Activated naive CD4-positive, alpha-beta T cell treated with anti-CD3 and anti-CD28 coated beads, Interleukin-2, amount 10 ng/mL, durations not matched to agents 7 days and 5 days (primary cell): ENCODE data around the gene ST3GAL3.

Experiments
- CTCF ChIA-PET: fragments of 350-600 bp; sonication (Branson Sonifier 250); formaldehyde crosslinking; loops from one replicate; lab custom pipeline; 2021; ENCODE audit warnings: antibody characterized with exemption; lab: Charles Lee
- DNase-seq: peaks from one replicate; pipeline ENCODE4 v3.0.0-alpha.2; 2020
- H3K27ac Mint-ChIP-seq: one replicate; pipeline ENCODE4 v1.8.0; 2021; ENCODE audit warnings: mild to moderate bottlenecking, moderate library complexity, mixed read lengths
- H3K27me3 Mint-ChIP-seq: one replicate; pipeline ENCODE4 v1.8.0; 2021; ENCODE audit warnings: mild to moderate bottlenecking, mixed read lengths
- H3K36me3 Mint-ChIP-seq: one replicate; pipeline ENCODE4 v1.8.0; 2021; ENCODE audit warnings: mixed read lengths
- H3K4me1 Mint-ChIP-seq: one replicate; pipeline ENCODE4 v1.8.0; 2021; ENCODE audit warnings: mixed read lengths
- H3K4me3 Mint-ChIP-seq: one replicate; pipeline ENCODE4 v1.8.0; 2021; ENCODE audit warnings: mild to moderate bottlenecking, moderate library complexity, mixed read lengths
- H3K9me3 Mint-ChIP-seq: one replicate; pipeline ENCODE4 v1.8.0; 2021; ENCODE audit warnings: mixed read lengths

Gene ST3GAL3

DNA sequence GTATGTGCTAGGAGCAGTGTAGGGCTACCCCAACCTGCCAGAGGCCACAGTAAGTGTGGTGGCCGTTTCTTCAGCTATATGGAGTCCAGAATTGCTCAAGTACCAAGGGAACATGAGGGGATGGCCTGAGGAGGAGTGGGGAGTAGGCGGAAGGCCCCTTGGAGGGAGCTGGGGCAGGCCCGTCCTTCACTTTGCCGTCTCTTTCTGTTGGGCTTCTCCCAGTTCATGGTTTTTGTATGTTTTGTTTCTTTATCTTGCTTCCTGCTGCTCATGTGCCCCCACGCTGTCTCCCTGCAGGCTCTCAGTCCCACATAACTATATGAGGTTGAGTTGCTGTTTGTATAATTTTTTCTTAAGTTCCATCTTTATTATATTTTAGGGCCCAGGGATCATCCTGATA, 256.6 kb downstream of the ST3GAL3 start:
- DNase-seq: no peak
- Mint-ChIP-seq H3K27me3 (no peaks in the 10 kb centered on the region), H3K36me3 (peaks cover 8% of the 10 kb centered on the region), H3K4me1 (peaks cover 3% of the 10 kb centered on the region), H3K27ac (no peak overlapping the region), H3K9me3 (no peaks in the 10 kb centered on the region), H3K4me3 (no peak overlapping the region)
- CTCF ChIA-PET: interaction anchor here (0.6 to 1.3 kb wide), 3 partner anchors 29 to 328 kb away, joined by 3 to 5 read pairs (median 3); no protein-coding TSS in a partner anchor

DNA sequence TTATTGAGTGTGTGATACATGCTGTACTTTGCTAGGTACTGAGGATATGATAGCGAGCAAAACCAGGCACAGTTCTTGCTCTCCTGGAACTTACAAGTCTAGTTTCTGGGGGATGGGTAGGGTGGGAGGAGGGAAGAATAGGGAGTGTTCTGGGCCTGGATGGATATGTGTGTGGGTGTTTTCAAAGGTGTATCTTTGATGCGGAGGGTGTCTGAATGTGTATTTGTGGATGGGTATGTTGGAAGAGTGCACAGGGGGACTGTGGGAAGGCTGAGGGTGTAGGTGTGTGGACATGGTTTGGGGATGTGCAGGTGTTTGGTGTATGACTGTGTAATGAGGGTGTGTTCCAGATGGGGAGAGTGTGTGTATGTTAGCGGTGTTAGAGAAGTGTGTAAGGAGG, 258.0 kb downstream of the ST3GAL3 start:
- DNase-seq: no peak
- CTCF ChIA-PET: no interaction called here
- Mint-ChIP-seq H3K9me3 (no peaks in the 10 kb centered on the region), H3K27ac (no peak overlapping the region), H3K4me1 (peaks cover 15% of the 10 kb centered on the region), H3K27me3 (no peaks in the 10 kb centered on the region), H3K4me3 (no peak overlapping the region), H3K36me3 (peaks cover 5% of the 10 kb centered on the region)

DNA sequence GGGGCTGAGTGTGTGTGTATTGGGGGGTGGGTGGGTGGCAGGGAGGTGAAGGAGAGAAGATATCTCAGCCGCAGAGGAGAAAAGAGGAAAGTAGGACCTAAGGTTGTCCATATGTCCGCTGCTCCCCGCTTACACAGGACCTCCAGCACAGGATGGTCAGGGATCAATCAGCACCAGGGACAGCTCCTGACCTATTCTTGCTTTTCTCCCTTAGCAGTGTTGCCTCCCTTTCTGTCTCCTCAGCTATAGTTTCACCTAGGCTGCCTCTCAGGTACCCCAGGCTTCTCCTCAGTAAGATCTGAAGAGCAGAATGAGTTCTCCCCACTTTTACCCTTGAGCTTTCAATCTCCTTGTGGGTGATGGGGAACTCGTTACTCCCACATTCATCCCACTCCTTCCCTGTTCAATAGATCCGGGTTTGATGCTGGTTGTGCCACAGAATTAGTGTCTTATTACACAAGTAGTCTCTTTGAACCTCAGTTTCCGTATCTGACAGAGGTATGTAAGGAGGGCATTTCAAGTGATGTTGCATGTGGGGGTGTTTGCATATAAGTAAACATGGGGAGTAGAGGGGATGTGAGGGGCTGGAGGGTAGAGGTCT, 261.1 kb downstream of the ST3GAL3 start:
- Mint-ChIP-seq H3K9me3 (no peaks in the 10 kb centered on the region), H3K4me1 (peaks cover 30% of the 10 kb centered on the region), H3K4me3 (no peak overlapping the region), H3K27me3 (no peaks in the 10 kb centered on the region), H3K27ac (no peak overlapping the region), H3K36me3 (peaks cover 7% of the 10 kb centered on the region)
- CTCF ChIA-PET: interaction anchor here (1.2 kb wide), 1 partner anchor 205 kb away, joined by 3 read pairs; no protein-coding TSS in a partner anchor
- peak; percentile 66 for DNase-seq

DNA sequence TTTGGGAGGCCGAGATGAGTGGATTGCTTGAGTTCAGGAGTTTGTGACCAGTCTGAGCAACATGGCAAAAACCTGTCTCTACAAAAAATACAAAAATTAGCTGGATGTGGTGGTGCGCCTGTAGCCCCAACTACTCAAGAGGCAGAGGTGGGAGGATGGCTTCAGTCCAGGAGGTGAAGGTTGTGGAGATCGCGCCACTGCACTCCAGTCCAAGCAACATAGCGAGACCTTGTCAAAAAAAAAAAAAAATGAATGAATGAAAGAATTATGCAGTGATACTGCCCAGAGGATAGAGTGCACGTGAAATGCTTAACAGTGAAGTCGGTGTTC, 262.0 kb downstream of the ST3GAL3 start:
- Mint-ChIP-seq H3K4me1 (peaks cover 40% of the 10 kb centered on the region), H3K9me3 (no peaks in the 10 kb centered on the region), H3K36me3 (peaks cover 10% of the 10 kb centered on the region), H3K27me3 (no peaks in the 10 kb centered on the region), H3K4me3 (peak overlapping the region; percentile 91), H3K27ac (no peak overlapping the region)
- CTCF ChIA-PET: no interaction called here
- no peak for DNase-seq

DNA sequence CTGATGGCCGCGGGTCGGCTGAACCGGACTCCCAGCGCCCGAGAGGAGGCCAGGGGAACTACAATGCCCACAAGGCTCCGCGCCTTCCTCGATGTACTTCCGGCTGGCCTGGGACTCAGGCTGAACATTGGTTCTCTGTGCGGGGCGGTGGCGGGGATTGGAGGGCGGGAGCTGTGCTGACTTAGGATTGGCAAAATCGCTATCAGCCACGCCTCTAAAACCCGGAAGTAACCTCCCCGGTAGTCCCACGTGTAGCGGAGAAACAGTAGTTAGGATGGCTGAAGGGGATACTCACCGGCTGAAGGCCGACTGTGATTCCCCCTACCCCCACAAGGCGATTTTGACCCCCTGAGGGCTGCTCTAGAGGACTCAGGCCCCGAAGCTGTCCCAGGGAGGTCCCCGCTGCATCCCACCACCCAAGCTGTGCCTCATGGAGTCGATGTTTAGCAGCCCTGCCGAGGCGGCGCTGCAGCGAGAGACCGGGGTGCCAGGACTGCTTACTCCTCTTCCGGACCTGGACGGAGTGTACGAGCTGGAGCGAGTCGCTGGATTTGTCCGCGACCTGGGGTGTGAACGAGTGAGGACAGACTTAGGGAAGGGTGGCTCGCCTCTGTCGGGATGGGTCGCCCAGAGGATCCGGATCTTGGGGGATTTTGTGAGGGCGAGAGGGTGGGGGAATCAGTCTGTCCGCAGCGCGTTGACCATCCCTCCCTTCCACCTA, 262.6 kb downstream of the ST3GAL3 start, which contains the start of gene DPH2:
Gene DPH2, plus strand, starts transcription at position 265 of the 721 bp plus-strand sequence. Its CDS starts 166 bp downstream, at position 431.
- Mint-ChIP-seq H3K4me1 (peaks cover 40% of the 10 kb centered on the region), H3K36me3 (peaks cover 10% of the 10 kb centered on the region), H3K9me3 (no peaks in the 10 kb centered on the region), H3K27ac (peak within 1 kb of the TSS; percentile 71), H3K27me3 (no peaks in the 10 kb centered on the region), H3K4me3 (peak within 1 kb of the TSS; percentile 91)
- DNase-seq: peak; percentile 99
- CTCF ChIA-PET: interaction anchor here (1.0 to 1.2 kb wide), 3 partner anchors 11 to 35 kb away, joined by 3 read pairs; no protein-coding TSS in a partner anchor

DNA sequence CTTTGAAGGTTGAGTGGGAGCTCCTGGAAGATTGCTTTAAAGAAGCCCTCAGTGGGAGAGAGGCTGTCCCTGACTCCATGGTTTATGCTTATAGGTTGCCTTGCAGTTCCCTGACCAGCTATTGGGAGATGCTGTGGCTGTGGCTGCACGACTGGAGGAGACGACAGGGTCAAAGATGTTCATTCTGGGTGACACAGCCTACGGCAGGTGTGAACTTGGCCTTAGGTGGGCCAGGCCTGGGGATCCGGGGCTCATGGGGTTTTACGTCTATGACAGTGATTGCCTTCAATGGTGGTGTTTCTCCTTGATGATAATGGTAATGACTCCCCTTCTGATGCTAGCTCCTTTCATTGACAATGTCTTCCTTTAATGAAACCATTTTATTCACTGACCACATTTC, 263.2 kb downstream of the ST3GAL3 start:
- H3K27ac Mint-ChIP-seq: peak overlapping the region; percentile 71
- H3K4me3 Mint-ChIP-seq: peak overlapping the region; percentile 91
- H3K27me3 Mint-ChIP-seq: no peaks in the 10 kb centered on the region
- peaks cover 40% of the 10 kb centered on the region for H3K4me1 Mint-ChIP-seq
- H3K36me3 Mint-ChIP-seq: peaks cover 10% of the 10 kb centered on the region
- CTCF ChIA-PET: interaction anchor here (0.6 to 1.2 kb wide), 4 partner anchors 11 to 36 kb away, joined by 3 to 4 read pairs (median 3); no protein-coding TSS in a partner anchor
- no peaks in the 10 kb centered on the region for H3K9me3 Mint-ChIP-seq
- no peak for DNase-seq

DNA sequence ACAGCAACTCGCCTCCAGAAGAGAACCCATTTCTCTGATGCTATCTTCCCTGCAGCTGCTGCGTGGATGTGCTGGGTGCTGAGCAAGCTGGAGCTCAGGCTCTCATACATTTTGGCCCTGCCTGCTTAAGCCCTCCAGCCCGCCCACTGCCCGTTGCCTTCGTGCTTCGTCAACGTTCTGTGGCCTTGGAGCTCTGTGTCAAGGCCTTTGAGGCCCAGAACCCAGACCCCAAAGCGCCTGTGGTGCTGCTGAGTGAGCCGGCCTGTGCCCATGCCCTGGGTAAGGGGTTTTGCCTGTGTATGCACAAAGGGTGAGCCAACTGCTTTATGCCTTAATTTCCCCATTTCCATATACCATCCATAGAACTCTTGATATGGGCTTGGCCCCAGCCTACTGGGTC, 263.6 kb downstream of the ST3GAL3 start:
- H3K27ac Mint-ChIP-seq: peak overlapping the region; percentile 66
- no peaks in the 10 kb centered on the region for H3K9me3 Mint-ChIP-seq
- CTCF ChIA-PET: interaction anchor here (0.6 to 1.2 kb wide), 3 partner anchors 12 to 25 kb away, joined by 3 to 4 read pairs (median 3); no protein-coding TSS in a partner anchor
- H3K4me3 Mint-ChIP-seq: peak overlapping the region; percentile 91
- H3K27me3 Mint-ChIP-seq: no peaks in the 10 kb centered on the region
- peaks cover 43% of the 10 kb centered on the region for H3K4me1 Mint-ChIP-seq
- DNase-seq: no peak
- peaks cover 13% of the 10 kb centered on the region for H3K36me3 Mint-ChIP-seq

DNA sequence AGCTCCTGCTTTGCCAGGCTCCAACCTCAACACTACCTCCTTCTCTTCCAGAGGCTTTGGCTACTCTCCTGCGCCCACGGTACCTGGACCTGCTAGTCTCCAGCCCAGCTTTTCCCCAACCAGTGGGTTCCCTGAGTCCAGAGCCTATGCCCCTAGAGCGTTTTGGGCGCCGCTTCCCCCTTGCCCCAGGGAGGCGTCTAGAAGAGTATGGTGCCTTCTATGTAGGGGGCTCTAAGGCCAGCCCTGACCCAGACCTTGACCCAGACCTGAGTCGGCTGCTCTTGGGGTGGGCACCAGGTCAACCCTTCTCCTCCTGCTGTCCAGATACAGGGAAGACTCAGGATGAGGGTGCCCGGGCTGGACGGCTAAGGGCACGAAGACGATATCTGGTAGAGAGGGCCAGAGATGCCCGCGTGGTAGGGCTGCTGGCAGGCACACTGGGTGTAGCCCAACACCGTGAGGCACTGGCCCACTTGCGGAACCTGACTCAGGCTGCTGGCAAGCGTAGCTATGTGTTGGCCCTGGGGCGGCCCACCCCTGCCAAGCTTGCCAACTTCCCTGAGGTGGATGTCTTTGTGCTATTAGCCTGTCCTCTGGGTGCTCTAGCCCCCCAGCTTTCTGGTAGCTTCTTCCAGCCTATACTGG, 264.1 kb downstream of the ST3GAL3 start:
- H3K4me3 Mint-ChIP-seq: peak overlapping the region; percentile 91
- DNase-seq: no peak
- H3K9me3 Mint-ChIP-seq: no peaks in the 10 kb centered on the region
- H3K36me3 Mint-ChIP-seq: peaks cover 17% of the 10 kb centered on the region
- no peak overlapping the region for H3K27ac Mint-ChIP-seq
- peaks cover 48% of the 10 kb centered on the region for H3K4me1 Mint-ChIP-seq
- CTCF ChIA-PET: interaction anchor here (0.6 kb wide), 2 partner anchors 22 to 74 kb away, joined by 4 read pairs; no protein-coding TSS in a partner anchor
- no peaks in the 10 kb centered on the region for H3K27me3 Mint-ChIP-seq

DNA sequence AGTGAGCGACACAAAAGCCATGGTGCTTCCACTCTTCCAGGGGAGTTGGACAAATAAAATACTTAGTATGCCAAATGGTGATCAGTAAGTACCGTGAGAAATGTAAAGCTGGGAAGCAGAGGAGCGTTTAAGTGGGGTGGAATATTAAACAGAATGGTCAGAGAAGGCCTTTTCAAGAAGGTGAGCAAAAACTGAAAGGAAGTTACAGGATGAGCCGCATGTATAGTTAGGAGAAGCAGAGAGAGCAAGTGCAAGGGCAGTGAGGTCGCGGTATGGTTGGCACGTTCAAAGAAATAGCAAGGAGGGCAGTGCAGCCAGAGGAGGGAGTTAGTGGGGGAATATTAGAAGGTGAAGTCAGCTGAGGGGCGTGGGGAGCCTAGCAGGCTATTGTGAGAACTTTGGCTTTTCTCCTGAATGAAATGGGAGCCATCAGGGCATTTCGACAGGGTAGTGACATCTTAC, 266.7 kb downstream of the ST3GAL3 start:
- no peaks in the 10 kb centered on the region for H3K9me3 Mint-ChIP-seq
- H3K4me1 Mint-ChIP-seq: peaks cover 68% of the 10 kb centered on the region
- CTCF ChIA-PET: interaction anchor here (2.2 kb wide), 1 partner anchor 39 kb away, joined by 15 read pairs; no protein-coding TSS in a partner anchor
- H3K27ac Mint-ChIP-seq: peak overlapping the region; percentile 91
- DNase-seq: no peak
- peaks cover 35% of the 10 kb centered on the region for H3K36me3 Mint-ChIP-seq
- H3K4me3 Mint-ChIP-seq: peak overlapping the region; percentile 75
- peaks cover 4% of the 10 kb centered on the region for H3K27me3 Mint-ChIP-seq

DNA sequence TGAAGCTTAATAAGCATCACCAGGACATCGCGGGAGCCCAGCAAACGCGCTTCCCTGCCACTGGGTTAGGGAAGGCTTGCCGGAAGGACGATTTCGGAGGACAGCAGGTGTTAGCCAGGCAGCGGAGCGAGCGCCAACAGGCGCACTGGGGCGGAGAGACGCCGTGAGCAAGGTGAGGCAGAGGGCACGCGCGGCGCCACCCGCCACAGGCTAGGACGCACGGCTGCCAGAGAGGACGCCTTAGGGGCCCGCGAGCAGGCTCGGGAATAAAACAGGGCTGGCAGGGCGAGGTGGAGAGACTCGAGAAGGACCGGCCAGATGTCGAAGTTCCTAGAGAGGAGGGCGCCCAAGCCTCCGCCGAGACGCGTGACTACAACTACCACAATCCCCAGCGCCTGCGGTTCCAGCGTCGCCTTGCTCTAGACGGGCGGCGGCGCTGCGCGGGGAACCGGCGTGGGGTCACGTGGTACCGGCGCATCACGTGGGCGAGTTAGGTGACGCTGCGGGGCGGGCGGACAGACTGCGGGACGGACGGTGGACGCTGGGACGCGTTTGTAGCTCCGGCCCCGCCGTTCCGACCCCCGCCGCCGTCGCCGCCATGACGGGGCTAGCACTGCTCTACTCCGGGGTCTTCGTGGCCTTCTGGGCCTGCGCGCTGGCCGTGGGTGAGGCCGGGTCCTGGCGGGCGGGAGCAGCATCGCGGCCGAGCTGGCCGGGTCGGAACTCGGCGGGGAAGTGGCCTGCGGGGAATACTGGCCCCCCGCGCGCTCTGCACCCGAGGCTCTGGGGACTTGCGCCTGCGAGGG, 267.3 kb downstream of the ST3GAL3 start, which contains the start of gene ATP6V0B:
Gene ATP6V0B, plus strand, starts transcription at position 518 of the 806 bp plus-strand sequence. Its CDS starts 81 bp downstream, at position 599.
- peaks cover 63% of the 10 kb centered on the region for H3K4me1 Mint-ChIP-seq
- peaks cover 35% of the 10 kb centered on the region for H3K36me3 Mint-ChIP-seq
- peak within 1 kb of the TSS; percentile 91 for H3K27ac Mint-ChIP-seq
- H3K4me3 Mint-ChIP-seq: peak within 1 kb of the TSS; percentile 75
- H3K9me3 Mint-ChIP-seq: no peaks in the 10 kb centered on the region
- H3K27me3 Mint-ChIP-seq: peaks cover 5% of the 10 kb centered on the region
- CTCF ChIA-PET: interaction anchor here (0.9 to 2.2 kb wide), 2 partner anchors 38 to 40 kb away, joined by 4 to 15 read pairs; no protein-coding TSS in a partner anchor
- peak; percentile 97 for DNase-seq

DNA sequence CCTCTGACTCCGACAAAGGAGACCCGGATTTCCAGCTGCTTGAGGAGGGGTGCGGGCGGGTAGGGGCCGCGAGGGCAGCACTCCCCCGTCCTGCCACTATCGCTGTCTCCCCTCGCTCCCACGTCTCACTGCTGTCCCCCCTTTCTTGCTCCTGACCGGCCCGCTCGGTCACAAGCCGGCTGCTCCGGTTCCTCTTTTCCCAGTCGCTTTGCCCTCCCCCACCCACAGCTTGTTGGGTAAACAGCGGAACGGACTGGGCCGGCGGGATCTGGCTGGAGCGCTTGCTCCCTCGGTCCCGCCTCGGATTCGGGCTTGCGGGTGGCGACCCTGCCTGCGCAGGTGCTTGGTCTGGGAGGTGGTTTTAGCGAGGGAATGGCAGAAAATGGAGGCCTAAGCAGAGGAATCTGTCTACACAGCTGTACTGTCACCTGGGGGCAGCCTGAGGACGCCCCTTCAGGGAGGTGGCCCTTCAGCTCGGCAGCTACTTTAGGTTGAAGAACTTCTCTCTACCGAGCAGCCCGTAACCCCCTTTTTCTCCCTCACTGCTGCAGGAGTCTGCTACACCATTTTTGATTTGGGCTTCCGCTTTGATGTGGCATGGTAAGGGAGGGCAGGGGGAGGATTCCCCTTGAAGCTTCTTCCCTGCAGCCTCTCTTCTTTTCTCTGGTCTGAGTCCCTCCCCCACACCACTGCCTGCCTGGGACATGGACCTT, 268.1 kb downstream of the ST3GAL3 start:
- CTCF ChIA-PET: interaction anchor here (0.7 to 2.2 kb wide), 4 partner anchors 15 to 41 kb away, joined by 3 to 15 read pairs (median 4); no protein-coding TSS in a partner anchor
- DNase-seq: peak; percentile 75
- peaks cover 11% of the 10 kb centered on the region for H3K27me3 Mint-ChIP-seq
- H3K4me1 Mint-ChIP-seq: peaks cover 62% of the 10 kb centered on the region
- peaks cover 36% of the 10 kb centered on the region for H3K36me3 Mint-ChIP-seq
- H3K4me3 Mint-ChIP-seq: peak overlapping the region; percentile 75
- H3K9me3 Mint-ChIP-seq: no peaks in the 10 kb centered on the region
- H3K27ac Mint-ChIP-seq: peak overlapping the region; percentile 91

DNA sequence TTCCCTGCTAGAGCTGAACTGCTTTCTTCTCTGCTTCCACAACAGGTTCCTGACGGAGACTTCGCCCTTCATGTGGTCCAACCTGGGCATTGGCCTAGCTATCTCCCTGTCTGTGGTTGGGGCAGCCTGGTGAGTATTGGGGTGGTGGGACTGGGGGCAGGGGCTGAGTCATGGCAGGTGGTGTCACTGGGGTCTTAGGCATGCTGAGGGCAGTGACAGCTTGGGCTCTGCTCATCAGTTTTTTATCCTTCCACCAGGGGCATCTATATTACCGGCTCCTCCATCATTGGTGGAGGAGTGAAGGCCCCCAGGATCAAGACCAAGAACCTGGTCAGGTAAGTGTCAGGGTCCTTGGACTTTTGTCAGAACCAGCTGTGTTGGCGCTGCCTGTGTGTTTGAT, 268.7 kb downstream of the ST3GAL3 start:
- Mint-ChIP-seq H3K27ac (peak overlapping the region; percentile 91), H3K36me3 (peaks cover 36% of the 10 kb centered on the region)
- CTCF ChIA-PET: interaction anchor here (0.7 to 2.2 kb wide), 3 partner anchors 14 to 41 kb away, joined by 3 to 15 read pairs (median 3); no protein-coding TSS in a partner anchor

More for the DNA sequence above, 268.7 kb downstream of the ST3GAL3 start:
- no peak for DNase-seq
- H3K4me3 Mint-ChIP-seq: peak overlapping the region; percentile 75
- peaks cover 11% of the 10 kb centered on the region for H3K27me3 Mint-ChIP-seq
- no peaks in the 10 kb centered on the region for H3K9me3 Mint-ChIP-seq
- peaks cover 60% of the 10 kb centered on the region for H3K4me1 Mint-ChIP-seq
